Fibroblast of villous mesenchyme (primary cell): ENCODE data around the gene SULT2A1. TPM values are rescaled to one million over a fixed set of nuclear protein-coding genes. Genes with fewer than 3 reads are reported as not detected.
"Not testable (repeated sequence)": the region's sequence is repeated elsewhere in the genome, so short reads cannot be mapped to it uniquely, and the experiment has no call there.

Experiments used
- DNase-seq: peaks from one replicate; pipeline ENCODE4 v3.0.0-alpha.2; 2010; ENCODE audit warnings: low read depth
- H3K4me3 ChIP-seq: 2 replicates; pipeline ENCODE4 v1.5.1; 2011; ENCODE audit warnings: low read depth, mild to moderate bottlenecking, low read length
- CTCF ChIP-seq: IDR thresholded peaks from 2 replicates; pipeline ENCODE4 v1.5.1; 2012; ENCODE audit warnings: low read depth, mild to moderate bottlenecking, low read length; ENCODE audit not compliant: insufficient read depth
- total RNA-seq: library from RNA; depleted of rRNA; stranded (reverse); fragments of >200 nt; gene quantifications from 2 replicates; pipeline ENCODE4 v1.2.3, GENCODE V29; 2012

Gene SULT2A1
- total RNA-seq, 1 donor = not detected

- no peak overlapping the region for H3K4me3 ChIP-seq
- TF ChIP-seq CTCF = no peak
- no peak for DNase-seq
These were observed 25.4 kb downstream of the SULT2A1 start for GRCh38 chr19:47860602-47861297.

GRCh38 chr19:47859838-47860237 lies 26.3 kb downstream of the SULT2A1 start:
- DNase-seq, H3K4me3 ChIP-seq: not testable (repeated sequence)

- H3K4me3 ChIP-seq, DNase-seq: not testable (repeated sequence)
These were observed 27.3 kb downstream of the SULT2A1 start, which contains the start of gene TPRX2 for GRCh38 chr19:47858646-47859285. TSS of gene TPRX2 (plus strand) at chr19:47859235. CDS start at chr19:47859247, 12 bp downstream.

GRCh38 chr19:47858231-47858630 lies 27.9 kb downstream of the SULT2A1 start:
- peak; percentile 15 for DNase-seq
- H3K4me3 ChIP-seq = not testable (repeated sequence)

- TF ChIP-seq CTCF = no peak
- no peak overlapping the region for H3K4me3 ChIP-seq
- DNase-seq = no peak
These were observed 31.7 kb downstream of the SULT2A1 start for GRCh38 chr19:47854459-47854858.

GRCh38 chr19:47853003-47853402 lies 33.1 kb downstream of the SULT2A1 start:
- H3K4me3 ChIP-seq = no peak overlapping the region
- no peak for TF ChIP-seq CTCF
- DNase-seq = no peak

GRCh38 chr19:47848823-47849473 lies 37.2 kb downstream of the SULT2A1 start:
- peak; percentile 46 for TF ChIP-seq CTCF
- H3K4me3 ChIP-seq = no peak overlapping the region
- DNase-seq = peak; percentile 20

- no peak for DNase-seq
- no peak overlapping the region for H3K4me3 ChIP-seq
- TF ChIP-seq CTCF = no peak
These were observed 37.7 kb downstream of the SULT2A1 start for GRCh38 chr19:47848425-47848822.
